ENCODE measurements around the gene CCDC197.

CCDC197 gene

GRCh38 chr14:94031161-94031882, 34.2 kb downstream of the CCDC197 start:
- DNase-seq (ENCODE audit: low read depth, low spot score): no peak
- H3K4me3 ChIP-seq (ENCODE audit: low read depth, low read length): no peak overlapping the region
- in situ Hi-C loops (cut with HindIII; ENCODE audit: low sequenced_read_pairs): no loop called here
- TF ChIP-seq, protein P1, sequence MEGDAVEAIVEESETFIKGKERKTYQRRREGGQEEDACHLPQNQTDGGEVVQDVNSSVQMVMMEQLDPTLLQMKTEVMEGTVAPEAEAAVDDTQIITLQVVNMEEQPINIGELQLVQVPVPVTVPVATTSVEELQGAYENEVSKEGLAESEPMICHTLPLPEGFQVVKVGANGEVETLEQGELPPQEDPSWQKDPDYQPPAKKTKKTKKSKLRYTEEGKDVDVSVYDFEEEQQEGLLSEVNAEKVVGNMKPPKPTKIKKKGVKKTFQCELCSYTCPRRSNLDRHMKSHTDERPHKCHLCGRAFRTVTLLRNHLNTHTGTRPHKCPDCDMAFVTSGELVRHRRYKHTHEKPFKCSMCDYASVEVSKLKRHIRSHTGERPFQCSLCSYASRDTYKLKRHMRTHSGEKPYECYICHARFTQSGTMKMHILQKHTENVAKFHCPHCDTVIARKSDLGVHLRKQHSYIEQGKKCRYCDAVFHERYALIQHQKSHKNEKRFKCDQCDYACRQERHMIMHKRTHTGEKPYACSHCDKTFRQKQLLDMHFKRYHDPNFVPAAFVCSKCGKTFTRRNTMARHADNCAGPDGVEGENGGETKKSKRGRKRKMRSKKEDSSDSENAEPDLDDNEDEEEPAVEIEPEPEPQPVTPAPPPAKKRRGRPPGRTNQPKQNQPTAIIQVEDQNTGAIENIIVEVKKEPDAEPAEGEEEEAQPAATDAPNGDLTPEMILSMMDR (IDR thresholded peaks at IDR 0.05; ENCODE audit: low read depth, low read length): no peak

GRCh38 chr14:94031883-94032279, 34.8 kb downstream of the CCDC197 start:
- no peak overlapping the region for H3K4me3 ChIP-seq (ENCODE audit: low read depth, low read length)
- in situ Hi-C loops (cut with HindIII; ENCODE audit: low sequenced_read_pairs): no loop called here
- DNase-seq (ENCODE audit: low read depth, low spot score): no peak
- TF ChIP-seq, protein P1 (IDR thresholded peaks at IDR 0.05; ENCODE audit: low read depth, low read length): no peak

DNA sequence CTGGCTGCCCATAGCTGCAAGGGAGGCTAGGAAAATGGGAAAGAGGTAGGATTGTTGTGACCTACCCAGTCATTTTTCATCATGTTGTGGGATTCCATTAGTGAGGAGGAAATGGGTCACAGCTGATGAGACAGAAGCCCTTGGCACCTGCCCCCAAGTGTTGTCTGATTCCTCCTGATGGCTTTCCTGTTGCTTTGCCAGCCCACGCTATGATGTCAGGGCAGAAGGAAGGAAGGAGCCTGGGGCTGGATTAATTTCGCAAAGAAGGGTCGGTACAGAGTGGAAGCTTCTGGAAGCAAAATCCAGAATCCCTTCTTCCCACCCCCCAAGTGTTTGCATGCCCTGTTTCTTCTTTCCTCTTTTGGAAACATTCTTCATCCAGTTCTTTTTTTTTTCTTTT, 37.8 kb downstream of the CCDC197 start:
- in situ Hi-C loops (cut with HindIII; ENCODE audit: low sequenced_read_pairs): no loop called here
- H3K4me3 ChIP-seq (ENCODE audit: low read depth, low read length): no peak overlapping the region
- DNase-seq (ENCODE audit: low read depth, low spot score): no peak
- TF ChIP-seq, protein P1 (IDR thresholded peaks at IDR 0.05; ENCODE audit: low read depth, low read length): no peak

GRCh38 chr14:94036313-94037167, 39.4 kb downstream of the CCDC197 start:
- peak; percentile 51 for DNase-seq (ENCODE audit: low read depth, low spot score)
- in situ Hi-C loops (cut with HindIII; ENCODE audit: low sequenced_read_pairs): no loop called here
- TF ChIP-seq, protein P1 (IDR thresholded peaks at IDR 0.05; ENCODE audit: low read depth, low read length): peak; percentile 84

GRCh38 chr14:94037954-94038353, 40.9 kb downstream of the CCDC197 start:
- DNase-seq (ENCODE audit: low read depth, low spot score): no peak
- in situ Hi-C loops (cut with HindIII; ENCODE audit: low sequenced_read_pairs): no loop called here
- TF ChIP-seq, protein P1 (IDR thresholded peaks at IDR 0.05; ENCODE audit: low read depth, low read length): no peak
- H3K4me3 ChIP-seq (ENCODE audit: low read depth, low read length): no peak overlapping the region

More at GRCh38 chr14:94036313-94037167, 39.4 kb downstream of the CCDC197 start:
- H3K4me3 ChIP-seq (ENCODE audit: low read depth, low read length): no peak overlapping the region

- no peak overlapping the region for H3K4me3 ChIP-seq (ENCODE audit: low read depth, low read length)
- DNase-seq (ENCODE audit: low read depth, low spot score): no peak
- TF ChIP-seq, protein P1 (IDR thresholded peaks at IDR 0.05; ENCODE audit: low read depth, low read length): no peak
- in situ Hi-C loops (cut with HindIII; ENCODE audit: low sequenced_read_pairs): no loop called here
Observed at GRCh38 chr14:94038510-94038909, 41.4 kb downstream of the CCDC197 start.
